Endothelial cell (in vitro differentiated cells): ENCODE data around the gene VANGL2. TPM values are rescaled to one million over a fixed set of nuclear protein-coding genes. Genes with fewer than 3 reads are reported as not detected.

Experiments used
- DNase-seq: peaks from one replicate; pipeline ENCODE4 v3.0.0; 2021; ENCODE audit warnings: low spot score
- H3K27ac Mint-ChIP-seq: one replicate; pipeline ENCODE4 v1.8.0; 2021; ENCODE audit warnings: mixed read lengths, inconsistent platforms; ENCODE audit not compliant: unreplicated experiment
- H3K27me3 Mint-ChIP-seq: one replicate; pipeline ENCODE4 v1.8.0; 2021; ENCODE audit warnings: mild to moderate bottlenecking, moderate library complexity, mixed read lengths, inconsistent platforms; ENCODE audit not compliant: unreplicated experiment
- H3K36me3 Mint-ChIP-seq: one replicate; pipeline ENCODE4 v1.8.0; 2021; ENCODE audit warnings: mild to moderate bottlenecking, low read depth, mixed read lengths, inconsistent platforms; ENCODE audit not compliant: unreplicated experiment
- H3K4me1 Mint-ChIP-seq: one replicate; pipeline ENCODE4 v1.8.0; 2021; ENCODE audit warnings: mild to moderate bottlenecking, mixed read lengths, inconsistent platforms; ENCODE audit not compliant: unreplicated experiment
- H3K4me3 Mint-ChIP-seq: one replicate; pipeline ENCODE4 v1.8.0; 2021; ENCODE audit warnings: mild to moderate bottlenecking, mixed read lengths, inconsistent platforms; ENCODE audit not compliant: unreplicated experiment
- H3K9me3 Mint-ChIP-seq: one replicate; pipeline ENCODE4 v1.8.0; 2021; ENCODE audit warnings: mixed read lengths, inconsistent platforms; ENCODE audit not compliant: unreplicated experiment
- total RNA-seq: library from RNA; stranded (reverse); fragmentation: NEBNext Ultra II Directional; extraction: Animal tissue kit (Norgen Biotek cat#: 25700); gene quantifications from one replicate; pipeline ENCODE4 v1.2.1, GENCODE V29; 2021; ENCODE audit not compliant: unreplicated experiment
- TF ChIP-seq, protein P1 (sequence below): fragments of 200-600 bp; sonication (generic); IDR thresholded peaks from one replicate; pipeline ENCODE4 v1.5.0; 2021; ENCODE audit warnings: antibody characterized with exemption; ENCODE audit not compliant: unreplicated experiment

VANGL2 gene
- total RNA-seq, 1 donor from 2014 or later: 79.8 TPM

- DNase-seq: no peak
- no peaks in the 10 kb centered on the region for H3K9me3 Mint-ChIP-seq
- H3K27me3 Mint-ChIP-seq: peaks cover 4% of the 10 kb centered on the region
- H3K4me3 Mint-ChIP-seq: no peak overlapping the region
- peaks cover 42% of the 10 kb centered on the region for H3K36me3 Mint-ChIP-seq
- peaks cover 44% of the 10 kb centered on the region for H3K4me1 Mint-ChIP-seq
- TF ChIP-seq, protein P1, sequence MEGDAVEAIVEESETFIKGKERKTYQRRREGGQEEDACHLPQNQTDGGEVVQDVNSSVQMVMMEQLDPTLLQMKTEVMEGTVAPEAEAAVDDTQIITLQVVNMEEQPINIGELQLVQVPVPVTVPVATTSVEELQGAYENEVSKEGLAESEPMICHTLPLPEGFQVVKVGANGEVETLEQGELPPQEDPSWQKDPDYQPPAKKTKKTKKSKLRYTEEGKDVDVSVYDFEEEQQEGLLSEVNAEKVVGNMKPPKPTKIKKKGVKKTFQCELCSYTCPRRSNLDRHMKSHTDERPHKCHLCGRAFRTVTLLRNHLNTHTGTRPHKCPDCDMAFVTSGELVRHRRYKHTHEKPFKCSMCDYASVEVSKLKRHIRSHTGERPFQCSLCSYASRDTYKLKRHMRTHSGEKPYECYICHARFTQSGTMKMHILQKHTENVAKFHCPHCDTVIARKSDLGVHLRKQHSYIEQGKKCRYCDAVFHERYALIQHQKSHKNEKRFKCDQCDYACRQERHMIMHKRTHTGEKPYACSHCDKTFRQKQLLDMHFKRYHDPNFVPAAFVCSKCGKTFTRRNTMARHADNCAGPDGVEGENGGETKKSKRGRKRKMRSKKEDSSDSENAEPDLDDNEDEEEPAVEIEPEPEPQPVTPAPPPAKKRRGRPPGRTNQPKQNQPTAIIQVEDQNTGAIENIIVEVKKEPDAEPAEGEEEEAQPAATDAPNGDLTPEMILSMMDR: no peak
- peak overlapping the region; percentile 88 for H3K27ac Mint-ChIP-seq
These were observed 38.6 kb upstream of the VANGL2 start for GRCh38 chr1:160361814-160362167.

GRCh38 chr1:160362168-160362957, 38.0 kb upstream of the VANGL2 start:
- H3K9me3 Mint-ChIP-seq: no peaks in the 10 kb centered on the region
- TF ChIP-seq, protein P1: no peak
- peaks cover 44% of the 10 kb centered on the region for H3K4me1 Mint-ChIP-seq
- peaks cover 38% of the 10 kb centered on the region for H3K36me3 Mint-ChIP-seq
- peaks cover 4% of the 10 kb centered on the region for H3K27me3 Mint-ChIP-seq
- no peak for DNase-seq
- H3K4me3 Mint-ChIP-seq: peak overlapping the region; percentile 60
- peak overlapping the region; percentile 88 for H3K27ac Mint-ChIP-seq

GRCh38 chr1:160363010-160363409, 37.4 kb upstream of the VANGL2 start:
- H3K9me3 Mint-ChIP-seq: no peaks in the 10 kb centered on the region
- TF ChIP-seq, protein P1: no peak
- H3K27ac Mint-ChIP-seq: no peak overlapping the region
- no peak for DNase-seq
- H3K4me3 Mint-ChIP-seq: no peak overlapping the region
- peaks cover 43% of the 10 kb centered on the region for H3K4me1 Mint-ChIP-seq
- peaks cover 38% of the 10 kb centered on the region for H3K36me3 Mint-ChIP-seq
- H3K27me3 Mint-ChIP-seq: peaks cover 7% of the 10 kb centered on the region

DNA sequence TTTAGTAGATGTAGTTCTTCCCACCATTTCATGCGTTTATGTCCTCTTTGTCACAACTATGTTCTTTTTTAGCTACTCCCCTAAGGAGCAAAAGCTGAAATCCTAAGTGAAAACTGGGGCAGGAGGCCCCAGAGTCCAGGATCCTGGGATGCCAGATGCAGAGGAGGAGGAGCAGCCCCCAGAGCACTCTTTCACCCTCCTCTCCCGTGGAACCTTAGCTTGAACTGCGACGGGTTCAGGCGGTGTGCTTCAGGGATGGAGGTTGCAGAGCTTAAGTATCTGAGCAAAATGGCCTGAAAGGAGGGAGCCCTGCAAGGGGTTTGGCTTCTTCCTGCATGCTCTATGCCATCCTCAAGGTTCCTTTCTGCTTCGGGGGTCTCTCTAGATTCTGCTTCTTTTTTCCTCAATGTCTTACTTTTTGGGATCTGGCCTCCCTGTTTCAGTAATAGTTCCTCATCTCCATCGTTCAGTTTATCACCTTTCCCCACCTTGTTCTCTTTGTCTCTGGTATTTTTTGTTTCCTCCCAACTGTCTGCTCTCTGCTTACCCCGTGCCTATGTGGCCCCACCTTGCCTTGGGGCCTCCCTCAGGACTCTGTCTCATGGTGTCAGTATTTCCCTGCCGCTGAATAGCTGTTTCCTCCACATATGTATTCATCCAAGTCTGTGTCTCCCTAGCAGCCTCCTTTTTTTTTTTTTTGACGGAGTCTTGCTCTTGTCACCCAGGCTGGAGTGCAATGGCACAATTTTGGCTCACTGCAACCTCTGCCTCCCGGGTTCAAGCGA, 36.2 kb upstream of the VANGL2 start:
- peaks cover 40% of the 10 kb centered on the region for H3K4me1 Mint-ChIP-seq
- no peaks in the 10 kb centered on the region for H3K9me3 Mint-ChIP-seq
- H3K36me3 Mint-ChIP-seq: peaks cover 28% of the 10 kb centered on the region
- TF ChIP-seq, protein P1: no peak
- DNase-seq: no peak
- H3K4me3 Mint-ChIP-seq: no peak overlapping the region
- H3K27ac Mint-ChIP-seq: peak overlapping the region; percentile 77
- peaks cover 7% of the 10 kb centered on the region for H3K27me3 Mint-ChIP-seq

GRCh38 chr1:160365325-160365724, 35.0 kb upstream of the VANGL2 start:
- DNase-seq: no peak
- H3K27me3 Mint-ChIP-seq: peaks cover 8% of the 10 kb centered on the region
- H3K4me1 Mint-ChIP-seq: peaks cover 40% of the 10 kb centered on the region
- H3K36me3 Mint-ChIP-seq: peaks cover 22% of the 10 kb centered on the region
- H3K27ac Mint-ChIP-seq: no peak overlapping the region
- no peak overlapping the region for H3K4me3 Mint-ChIP-seq
- TF ChIP-seq, protein P1: no peak
- no peaks in the 10 kb centered on the region for H3K9me3 Mint-ChIP-seq
